ENCODE results near the gene TMEM72.

Gene TMEM72

DNA sequence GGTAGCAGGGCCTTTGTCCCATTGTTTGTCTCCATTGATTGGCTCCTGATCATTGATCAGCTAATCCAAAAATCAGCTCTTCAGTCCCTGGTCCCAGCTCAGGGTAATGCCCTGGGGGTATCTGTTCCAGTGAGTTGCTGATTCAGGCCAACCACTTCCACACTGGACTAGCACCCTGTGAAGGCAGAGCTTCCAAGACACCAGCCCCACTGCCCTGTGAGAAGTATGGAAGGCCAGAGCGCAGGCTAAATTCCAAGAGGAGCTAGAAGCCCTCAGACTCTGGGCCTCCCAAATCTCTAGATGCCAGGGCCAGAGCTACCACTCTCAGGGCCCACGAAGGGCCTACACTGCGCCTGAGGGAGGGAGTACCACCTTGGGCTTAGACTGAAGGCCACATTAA, 10.4 kb downstream of the TMEM72 start:
- Mint-ChIP-seq H3K27me3 (peaks cover 3% of the 10 kb centered on the region), H3K4me3 (no peak overlapping the region), H3K36me3 (ENCODE audit: low read depth) (no peaks in the 10 kb centered on the region), H3K4me1 (ENCODE audit: low read depth) (no peaks in the 10 kb centered on the region), H3K27ac (no peak overlapping the region), H3K9me3 (peaks cover 5% of the 10 kb centered on the region)

DNA sequence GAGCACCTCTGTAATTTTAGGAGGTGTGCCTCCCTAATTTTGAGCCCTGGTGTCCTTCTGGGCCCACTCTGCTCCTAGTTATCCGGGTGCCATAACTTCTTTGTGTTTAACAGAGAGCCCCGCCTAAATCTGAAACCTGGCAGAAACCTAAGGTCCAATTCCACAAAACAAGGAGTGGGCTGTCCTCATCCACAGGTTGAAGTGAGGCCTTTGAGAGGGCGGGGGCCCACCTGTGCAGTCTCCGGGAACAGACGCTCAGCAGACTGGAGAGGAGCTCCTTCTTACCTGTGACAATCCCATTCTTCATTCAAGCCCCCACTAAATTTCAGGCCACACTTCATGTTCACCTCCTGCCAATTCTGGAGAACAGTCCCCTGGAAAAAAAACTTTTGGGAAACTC, 10.9 kb downstream of the TMEM72 start:
- H3K27ac Mint-ChIP-seq = no peak overlapping the region
- no peaks in the 10 kb centered on the region for H3K36me3 Mint-ChIP-seq (ENCODE audit: low read depth)
- no peaks in the 10 kb centered on the region for H3K4me1 Mint-ChIP-seq (ENCODE audit: low read depth)
- no peak overlapping the region for H3K4me3 Mint-ChIP-seq
- peaks cover 5% of the 10 kb centered on the region for H3K9me3 Mint-ChIP-seq
- peaks cover 2% of the 10 kb centered on the region for H3K27me3 Mint-ChIP-seq

DNA sequence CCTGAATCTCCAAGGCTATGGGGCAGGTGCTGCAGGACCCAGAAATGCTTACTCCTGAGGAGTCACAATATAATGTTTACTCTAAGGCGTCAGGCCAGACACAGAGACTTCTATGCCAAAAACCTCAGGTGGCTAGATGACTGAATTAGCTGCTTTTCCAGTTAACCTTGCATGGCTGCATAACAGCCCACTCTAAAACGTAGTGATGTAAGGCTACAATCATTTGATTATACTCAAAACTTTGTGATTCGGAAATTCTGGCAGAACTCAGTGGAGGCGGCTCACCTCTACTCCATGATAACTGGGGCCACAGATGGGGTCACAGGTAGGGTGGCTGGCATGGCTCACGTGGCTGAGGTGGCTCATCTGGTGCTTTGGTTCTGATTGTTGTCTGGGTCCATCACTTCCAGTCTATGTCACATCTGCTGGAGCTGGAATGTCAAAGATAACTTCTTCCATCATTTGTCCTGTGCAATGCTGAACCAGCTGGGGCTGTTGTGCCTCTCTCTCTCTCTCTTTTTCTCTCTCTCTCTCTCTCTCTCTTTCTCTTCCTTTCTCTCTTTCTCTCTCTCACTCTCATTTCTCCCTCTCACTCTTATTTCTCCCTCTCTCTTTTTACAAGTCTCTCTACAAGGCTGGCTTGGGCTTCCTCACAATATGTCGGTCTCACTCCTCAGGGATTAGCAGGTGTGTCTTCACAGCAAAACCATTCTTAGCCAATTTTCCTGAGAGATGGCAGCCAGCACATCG, 11.8 kb downstream of the TMEM72 start:
- Mint-ChIP-seq H3K36me3 (ENCODE audit: low read depth) (no peaks in the 10 kb centered on the region), H3K27me3 (no peaks in the 10 kb centered on the region), H3K4me1 (ENCODE audit: low read depth) (no peaks in the 10 kb centered on the region), H3K9me3 (no peaks in the 10 kb centered on the region), H3K4me3 (no peak overlapping the region), H3K27ac (no peak overlapping the region)

DNA sequence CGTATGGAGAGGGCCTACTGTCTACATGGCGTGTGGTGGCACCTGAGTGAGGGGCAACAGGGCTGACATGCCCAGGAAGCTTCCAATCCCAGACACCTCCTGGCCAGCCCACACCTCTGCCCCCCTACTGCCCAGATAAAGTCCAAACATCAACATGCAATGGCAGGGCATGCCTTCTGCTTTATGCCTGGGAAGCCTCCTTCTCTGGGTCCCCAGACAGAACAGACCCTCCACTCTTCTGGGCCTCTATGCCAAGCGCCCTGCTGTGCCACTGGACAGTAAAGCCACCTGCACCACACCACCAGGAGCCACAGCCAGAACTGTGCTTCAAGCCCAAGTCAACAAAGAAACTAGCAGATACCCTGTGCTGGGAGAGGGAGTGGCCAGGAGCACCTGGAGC, 12.5 kb downstream of the TMEM72 start:
- no peaks in the 10 kb centered on the region for H3K9me3 Mint-ChIP-seq
- no peaks in the 10 kb centered on the region for H3K27me3 Mint-ChIP-seq
- no peaks in the 10 kb centered on the region for H3K36me3 Mint-ChIP-seq (ENCODE audit: low read depth)
- no peak overlapping the region for H3K4me3 Mint-ChIP-seq
- no peak overlapping the region for H3K27ac Mint-ChIP-seq
- H3K4me1 Mint-ChIP-seq (ENCODE audit: low read depth) = no peaks in the 10 kb centered on the region

DNA sequence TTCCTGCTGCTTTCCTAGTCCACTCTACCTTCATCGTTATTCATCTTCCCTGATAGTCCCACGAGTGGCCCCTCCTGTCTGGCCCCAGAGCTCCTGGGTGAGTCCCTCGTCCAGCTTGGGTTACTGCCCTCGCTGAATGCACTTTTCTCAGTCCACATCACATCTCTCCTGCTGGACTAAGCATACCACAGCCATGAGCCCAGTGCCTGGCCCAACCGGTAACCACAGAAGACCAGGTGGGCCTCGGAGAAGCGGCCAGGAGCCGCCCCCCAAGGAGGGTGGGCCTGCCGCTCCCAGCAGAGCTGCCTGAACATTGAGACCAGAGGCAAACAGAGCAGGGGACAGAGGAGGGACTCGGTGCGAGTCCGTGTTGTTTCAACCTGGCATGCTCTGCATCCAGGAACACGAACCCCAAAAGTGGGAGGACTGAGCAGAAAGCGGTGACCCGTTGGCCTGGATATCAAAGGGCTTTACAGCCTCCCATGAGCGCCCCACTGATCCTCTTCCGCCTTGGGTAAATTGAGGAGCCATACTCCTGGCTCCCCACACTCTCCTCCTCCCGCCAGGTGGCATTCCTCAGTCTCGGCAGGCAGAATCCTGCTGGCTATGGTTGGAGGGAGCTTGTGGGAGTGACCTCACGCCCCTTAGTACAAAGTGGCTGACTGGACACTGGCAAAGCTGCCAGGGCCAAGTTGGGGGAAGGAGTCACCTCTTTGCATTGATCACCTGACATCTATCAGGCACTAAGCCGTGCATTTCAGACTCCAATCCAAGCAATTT, 13.3 kb downstream of the TMEM72 start:
- no peaks in the 10 kb centered on the region for H3K9me3 Mint-ChIP-seq
- no peak overlapping the region for H3K4me3 Mint-ChIP-seq
- H3K27ac Mint-ChIP-seq = no peak overlapping the region
- no peaks in the 10 kb centered on the region for H3K4me1 Mint-ChIP-seq (ENCODE audit: low read depth)
- no peaks in the 10 kb centered on the region for H3K27me3 Mint-ChIP-seq
- H3K36me3 Mint-ChIP-seq (ENCODE audit: low read depth) = no peaks in the 10 kb centered on the region

DNA sequence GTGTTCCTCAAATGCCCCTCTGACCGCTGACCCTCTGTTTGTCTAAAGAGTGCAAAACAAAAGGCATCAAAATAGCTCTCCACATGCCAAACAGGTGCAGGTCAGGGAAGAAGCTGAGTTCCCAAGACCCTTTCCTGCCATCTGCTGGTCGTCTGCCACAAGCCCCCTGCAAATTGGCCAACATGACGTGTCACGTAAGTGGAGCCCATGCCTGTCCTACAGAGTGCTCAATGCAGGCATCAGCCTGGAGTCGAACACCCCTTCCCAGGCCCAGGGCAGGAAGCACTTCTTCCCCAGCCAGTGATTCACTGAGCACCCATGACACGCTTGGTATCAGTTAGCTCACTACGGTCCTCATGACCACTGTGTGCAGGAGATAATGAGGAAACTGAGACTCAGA, 14.1 kb downstream of the TMEM72 start:
- Mint-ChIP-seq H3K36me3 (ENCODE audit: low read depth) (no peaks in the 10 kb centered on the region), H3K27ac (no peak overlapping the region)

DNA sequence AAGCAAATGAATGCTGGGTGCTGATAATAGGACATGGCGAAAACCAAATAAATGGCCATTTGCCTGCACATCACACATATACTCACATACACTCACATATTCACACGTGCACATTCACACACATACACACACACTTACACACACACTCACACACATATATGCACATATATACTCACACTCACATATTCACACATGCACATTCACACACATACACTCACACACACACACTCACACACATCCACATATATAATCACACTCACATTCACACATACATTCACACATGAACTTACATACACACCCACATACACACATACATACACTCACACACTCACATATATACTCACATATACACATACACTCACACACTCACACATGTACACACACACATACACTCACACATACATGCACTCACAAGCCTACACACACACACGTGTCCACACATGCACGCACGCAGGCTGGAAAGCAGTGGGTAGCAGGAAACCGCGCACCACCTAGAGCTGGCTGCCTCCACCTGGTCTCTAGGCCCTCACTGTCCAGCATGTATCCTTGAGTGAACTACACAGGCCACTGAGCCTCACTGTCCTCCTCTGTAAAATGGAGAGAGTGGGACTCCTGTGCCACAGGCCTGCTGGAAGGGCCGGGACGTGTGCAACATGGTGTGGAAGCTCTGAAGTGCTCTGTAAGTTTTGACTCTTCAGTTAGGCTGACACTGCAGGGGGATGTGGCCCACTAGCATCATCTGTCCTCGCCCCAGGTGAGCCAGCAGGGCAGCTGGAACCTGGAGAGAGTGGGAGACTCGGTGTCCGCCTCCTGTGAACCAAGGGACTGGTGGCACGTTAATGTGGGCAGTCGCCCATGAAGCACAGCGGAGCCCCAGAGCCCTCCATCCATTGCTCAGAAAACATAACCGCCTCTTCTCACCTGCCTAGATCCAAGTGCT, 14.9 kb downstream of the TMEM72 start:
- H3K9me3 Mint-ChIP-seq = no peaks in the 10 kb centered on the region

More for the DNA sequence above, 14.1 kb downstream of the TMEM72 start:
- H3K4me1 Mint-ChIP-seq (ENCODE audit: low read depth) = no peaks in the 10 kb centered on the region
- H3K4me3 Mint-ChIP-seq = no peak overlapping the region
- H3K27me3 Mint-ChIP-seq = peaks cover 4% of the 10 kb centered on the region
- no peaks in the 10 kb centered on the region for H3K9me3 Mint-ChIP-seq

DNA sequence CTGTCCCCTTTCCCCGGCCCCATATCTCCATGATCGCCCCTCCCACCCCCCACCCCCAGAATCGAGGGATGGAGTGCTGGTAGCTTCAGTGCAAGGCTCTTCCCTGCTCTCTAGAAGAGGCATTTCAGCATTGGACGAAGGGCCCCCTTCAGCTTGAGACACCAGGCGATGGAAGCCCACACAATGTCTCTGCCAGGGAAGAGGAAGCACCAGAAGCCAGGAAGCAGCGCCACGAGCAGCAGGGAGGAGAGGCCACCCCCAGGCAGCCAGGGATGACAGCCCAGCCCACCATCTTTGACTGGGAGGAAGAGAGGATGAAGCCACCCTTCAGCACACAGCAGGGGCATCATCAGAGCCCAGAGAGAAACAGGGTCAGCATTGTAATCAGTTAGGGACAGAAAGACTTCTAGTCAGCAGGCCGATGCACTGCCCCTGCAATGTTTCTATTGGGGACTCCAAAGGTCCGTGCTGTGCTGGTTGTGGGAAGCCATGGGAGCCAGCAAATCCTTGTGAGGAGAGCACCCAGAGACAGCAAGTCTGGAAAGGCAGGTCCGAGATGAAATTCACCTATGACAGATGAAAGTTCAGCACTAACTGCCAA, 15.7 kb downstream of the TMEM72 start:
- no peaks in the 10 kb centered on the region for H3K36me3 Mint-ChIP-seq (ENCODE audit: low read depth)
- no peak overlapping the region for H3K27ac Mint-ChIP-seq
- H3K27me3 Mint-ChIP-seq = peaks cover 4% of the 10 kb centered on the region
- H3K4me3 Mint-ChIP-seq = no peak overlapping the region
- no peaks in the 10 kb centered on the region for H3K4me1 Mint-ChIP-seq (ENCODE audit: low read depth)
- no peaks in the 10 kb centered on the region for H3K9me3 Mint-ChIP-seq

More for the DNA sequence above, 14.9 kb downstream of the TMEM72 start:
- no peaks in the 10 kb centered on the region for H3K36me3 Mint-ChIP-seq (ENCODE audit: low read depth)
- H3K27me3 Mint-ChIP-seq = peaks cover 4% of the 10 kb centered on the region
- no peaks in the 10 kb centered on the region for H3K4me1 Mint-ChIP-seq (ENCODE audit: low read depth)
- no peak overlapping the region for H3K4me3 Mint-ChIP-seq
- no peak overlapping the region for H3K27ac Mint-ChIP-seq

DNA sequence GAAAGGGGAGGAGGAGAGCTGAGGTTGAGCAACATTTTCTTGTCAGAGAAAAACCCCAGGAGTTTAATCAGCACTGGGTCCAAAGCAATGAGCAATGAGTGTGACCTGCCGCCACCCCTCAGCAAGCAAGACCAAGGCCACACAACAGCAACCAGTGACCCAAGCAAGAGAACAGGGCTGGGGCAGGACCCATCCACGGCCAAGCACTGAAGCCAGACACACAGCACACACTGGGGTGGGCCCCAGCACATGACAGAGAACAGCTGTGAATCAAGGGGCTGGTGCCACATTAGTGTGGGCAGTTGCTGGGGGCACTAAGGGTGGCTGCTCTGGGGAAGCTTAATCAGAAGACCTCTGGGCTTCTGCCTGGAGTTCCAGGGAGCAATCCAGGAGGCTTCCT, 16.2 kb downstream of the TMEM72 start:
- Mint-ChIP-seq H3K27me3 (peaks cover 4% of the 10 kb centered on the region), H3K4me1 (ENCODE audit: low read depth) (no peaks in the 10 kb centered on the region), H3K9me3 (no peaks in the 10 kb centered on the region), H3K36me3 (ENCODE audit: low read depth) (no peaks in the 10 kb centered on the region), H3K27ac (no peak overlapping the region), H3K4me3 (no peak overlapping the region)

DNA sequence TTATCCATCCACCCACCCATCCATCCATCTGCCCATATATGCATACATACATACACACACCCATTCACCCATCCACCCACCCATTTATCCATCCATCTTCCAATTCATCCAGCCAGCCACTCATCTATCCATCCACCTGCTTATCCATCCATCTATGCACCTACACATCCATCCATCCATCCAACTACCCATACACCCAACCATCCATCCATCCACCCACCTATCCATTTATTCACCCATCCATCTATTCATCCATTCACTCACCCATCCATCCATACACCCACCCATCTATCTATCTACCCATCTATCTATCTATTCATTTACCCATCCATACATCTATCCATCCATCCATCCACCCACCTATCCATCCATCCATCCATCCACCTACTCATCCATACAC, 17.3 kb downstream of the TMEM72 start:
- Mint-ChIP-seq H3K4me3 (no peak overlapping the region), H3K27ac (no peak overlapping the region), H3K4me1 (ENCODE audit: low read depth) (no peaks in the 10 kb centered on the region), H3K36me3 (ENCODE audit: low read depth) (no peaks in the 10 kb centered on the region), H3K9me3 (no peaks in the 10 kb centered on the region), H3K27me3 (peaks cover 4% of the 10 kb centered on the region)

DNA sequence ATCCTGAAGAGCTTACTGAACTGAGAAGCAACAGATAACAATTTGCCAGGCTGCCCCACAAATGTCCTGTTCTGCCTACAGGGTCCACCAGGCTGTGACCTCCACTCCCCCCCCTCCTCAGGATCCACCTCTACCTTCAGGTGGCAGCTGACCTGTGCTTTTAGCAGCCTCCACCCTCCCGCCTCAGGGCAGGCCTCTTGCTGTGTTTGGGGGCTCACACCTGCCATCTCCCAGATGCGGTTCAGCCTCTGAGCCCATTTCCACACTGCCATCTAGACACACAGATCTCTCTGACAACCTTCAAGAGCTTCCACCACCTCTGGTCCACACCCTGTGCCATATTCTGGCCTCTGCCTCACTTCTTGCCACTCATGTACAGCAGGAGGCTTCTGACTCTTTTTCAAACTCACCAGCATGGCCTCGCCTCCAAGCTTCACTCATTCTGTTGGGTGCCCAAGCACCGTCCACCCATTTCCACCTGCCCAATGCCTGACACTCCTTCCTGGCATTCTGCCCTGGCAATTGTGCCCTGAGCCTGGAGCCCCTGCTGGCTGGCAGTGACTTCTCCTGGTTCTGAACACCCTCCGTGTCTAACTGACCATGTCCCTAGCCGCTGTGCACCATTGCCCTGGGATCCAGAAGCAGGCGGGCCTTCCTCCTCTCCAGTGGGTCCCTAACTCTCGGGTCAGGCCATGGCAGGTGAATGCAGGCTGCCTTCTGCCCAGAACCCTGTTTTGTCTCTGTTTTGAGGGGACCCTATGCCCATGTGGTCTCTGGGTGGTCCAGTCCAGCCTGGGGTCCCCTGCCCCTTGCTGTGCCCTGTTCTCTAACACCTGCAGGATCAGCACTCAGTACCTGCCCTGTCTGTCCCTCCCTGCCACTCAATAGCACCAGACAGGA, 18.5 kb downstream of the TMEM72 start:
- Mint-ChIP-seq H3K4me1 (ENCODE audit: low read depth) (no peaks in the 10 kb centered on the region), H3K27me3 (peaks cover 4% of the 10 kb centered on the region), H3K36me3 (ENCODE audit: low read depth) (no peaks in the 10 kb centered on the region), H3K9me3 (no peaks in the 10 kb centered on the region), H3K27ac (no peak overlapping the region), H3K4me3 (no peak overlapping the region)

DNA sequence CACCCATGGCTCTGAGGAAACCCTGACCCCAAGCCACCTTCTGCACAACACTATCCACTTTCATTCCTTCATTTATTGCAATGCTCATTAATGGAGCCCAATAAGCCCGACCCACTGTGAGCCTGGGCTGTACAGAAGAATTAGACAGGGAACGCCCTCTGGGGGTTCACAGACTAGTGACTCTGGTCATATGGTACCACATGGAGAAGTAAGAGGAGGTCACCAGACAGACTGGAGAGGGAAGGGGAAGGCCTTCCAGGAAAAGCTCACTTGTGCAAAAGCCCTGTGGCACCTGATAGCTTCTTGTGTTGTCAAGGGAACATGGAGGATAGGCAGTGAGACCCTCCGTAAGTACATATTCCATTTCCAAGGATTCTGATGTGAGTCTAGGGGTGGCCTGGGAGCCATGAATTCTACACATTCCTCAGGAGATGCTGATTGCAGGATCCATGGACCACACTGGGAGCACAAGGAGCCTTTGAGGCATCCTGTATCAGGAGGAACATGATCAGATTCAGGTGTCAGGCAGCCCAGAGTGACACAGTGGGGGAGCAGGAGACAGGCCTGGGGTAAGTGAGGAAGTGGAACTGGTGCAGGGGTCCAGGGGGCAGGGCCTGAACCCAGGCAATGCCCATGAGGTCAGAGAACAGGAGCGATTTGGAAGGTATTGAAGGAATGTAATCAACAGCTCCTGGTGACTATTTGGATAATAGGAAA, 19.9 kb downstream of the TMEM72 start:
- Mint-ChIP-seq H3K4me3 (no peak overlapping the region), H3K27me3 (peaks cover 4% of the 10 kb centered on the region), H3K4me1 (ENCODE audit: low read depth) (peaks cover 6% of the 10 kb centered on the region), H3K36me3 (ENCODE audit: low read depth) (no peaks in the 10 kb centered on the region), H3K9me3 (no peaks in the 10 kb centered on the region), H3K27ac (no peak overlapping the region)

All from stimulated activated naive CD8-positive, alpha-beta T cell treated with anti-CD3 and anti-CD28 coated beads, Interleukin-15, Interleukin-2, amounts not matched to agents 100 ng/mL and 50 ng/mL, for 24 hours (primary cell).